GM12878 (cell line): ENCODE results near the gene PPP1R17. TPM values are rescaled to one million over a fixed set of nuclear protein-coding genes. Genes with fewer than 3 reads are reported as not detected.

Source experiments
- ATAC-seq: fragments of 200-7000 bp; cut with Tn5 transposase; 3 replicates; pipeline ENCODE4 v1.9.1; 2020; ENCODE audit warnings: mild to moderate bottlenecking, moderate library complexity
- BruUV-seq: library from RNA; stranded (reverse); fragments of 400-500 nt; replicated peaks from 2 replicates; lab custom pipeline; 2021; lab: Mats Ljungman, UMichigan
- CTCF ChIA-PET: fragments of 300-600 bp; sonication (Branson Sonifier 250); formaldehyde crosslinking; extraction: SDS; loops from one replicate; lab custom pipeline; 2021; ENCODE audit warnings: inconsistent platforms; lab: Yijun Ruan, JAX
- POLR2A ChIA-PET: fragments of 350-600 bp; formaldehyde crosslinking; extraction: SDS; loops from one replicate; lab custom pipeline; 2021; ENCODE audit warnings: inconsistent platforms; lab: Charles Lee
- RAD21 ChIA-PET: fragments of 300-600 bp; sonication (Branson Sonifier 250); formaldehyde crosslinking; loops from one replicate; lab custom pipeline; 2023; ENCODE audit warnings: antibody characterized with exemption; ENCODE audit not compliant: unreplicated experiment; lab: Charles Lee
- SMC1A ChIA-PET: fragments of 300-600 bp; sonication (Branson Sonifier 250); formaldehyde crosslinking; loops from one replicate; lab custom pipeline; 2023; ENCODE audit not compliant: unreplicated experiment, uncharacterized antibody; lab: Charles Lee
- DNase-seq: peaks from one replicate; pipeline ENCODE4 v3.0.0-alpha.2; 2011; ENCODE audit warnings: low read depth, low spot score
- FAIRE-seq: peaks from 3 replicates; lab custom pipeline; 2011; peaks lifted over from hg19 to GRCh38; lab: Jason Lieb, UNC
- H2AFZ ChIP-seq: 2 replicates; pipeline ENCODE4 v1.6.0; 2011; ENCODE audit warnings: low read depth, low read length, control low read depth; ENCODE audit not compliant: control insufficient read depth
- H3K27ac ChIP-seq: 2 replicates; pipeline ENCODE4 v1.5.1; 2011; ENCODE audit warnings: control low read depth; ENCODE audit not compliant: control insufficient read depth, insufficient read depth
- H3K27me3 ChIP-seq, 2 experiments: replicated peaks in 1 of 2; 2 replicates each; pipeline versions ENCODE4 v1.6.0 to v1.6.1; 2011; ENCODE audit warnings: low read length in 1 of 2; ENCODE audit not compliant: control insufficient read depth in 2 of 2, insufficient read depth in 2 of 2
- H3K36me3 ChIP-seq, 2 experiments: 2 replicates each; pipeline ENCODE4 v1.5.1; 2011; ENCODE audit warnings: low read length in 1 of 2; ENCODE audit not compliant: control insufficient read depth in 2 of 2, insufficient read depth in 2 of 2
- H3K4me1 ChIP-seq: 2 replicates; pipeline ENCODE4 v1.6.1; 2011; ENCODE audit warnings: mild to moderate bottlenecking, low read length, moderate library complexity, mixed read lengths; ENCODE audit not compliant: control insufficient read depth, insufficient read depth
- H3K4me2 ChIP-seq: 2 replicates; pipeline ENCODE4 v1.6.0; 2011; ENCODE audit warnings: control low read depth; ENCODE audit not compliant: control insufficient read depth, insufficient read depth
- H3K4me3 ChIP-seq: fragments of 200-600 bp; sonication (generic); 2 replicates; pipeline ENCODE4 v1.5.1; 2016
- H3K79me2 ChIP-seq: 2 replicates; pipeline ENCODE4 v1.6.0; 2011; ENCODE audit warnings: low read length; ENCODE audit not compliant: control insufficient read depth, insufficient read depth
- H3K9ac ChIP-seq: 2 replicates; pipeline ENCODE4 v1.8.0; 2011; ENCODE audit warnings: low read length, control low read depth, mixed read lengths; ENCODE audit not compliant: control insufficient read depth, insufficient read depth
- H3K9me3 ChIP-seq: replicated peaks from 3 replicates; pipeline ENCODE4 v1.5.1; 2011; ENCODE audit warnings: mild to moderate bottlenecking, low read length; ENCODE audit not compliant: control insufficient read depth, insufficient read depth
- H4K20me1 ChIP-seq: 2 replicates; pipeline ENCODE4 v1.6.0; 2011; ENCODE audit not compliant: control insufficient read depth, insufficient read depth
- BCLAF1 ChIP-seq: fragments of 450-650 bp; IDR thresholded peaks from 2 replicates; pipeline ENCODE4 v1.6.1; 2017; ENCODE audit warnings: antibody characterized with exemption, mild to moderate bottlenecking, moderate library complexity
- CHD2 ChIP-seq: IDR thresholded peaks from 2 replicates; pipeline ENCODE4 v1.6.1; 2011; ENCODE audit warnings: low read depth, low read length, improper control_type of control experiment, borderline replicate concordance
- CTCF ChIP-seq, 3 experiments: IDR thresholded peaks in 2 of 3; conservative IDR thresholded peaks in 1 of 3; 2 replicates each; pipeline ENCODE4 v1.5.1; 2011; ENCODE audit warnings: low read depth in 3 of 3, low read length in 3 of 3, mild to moderate bottlenecking in 3 of 3, control low read depth in 2 of 3, moderate library complexity in 2 of 3, inconsistent platforms in 1 of 3, mixed read lengths in 1 of 3; ENCODE audit not compliant: control insufficient read depth in 2 of 3, insufficient read depth in 1 of 3; ENCODE audit errors: extremely low read depth in 1 of 3
- ESRRA ChIP-seq: IDR thresholded peaks from 2 replicates; pipeline ENCODE4 v1.6.1; 2012; ENCODE audit warnings: mild to moderate bottlenecking, low read length, improper control_type of control experiment
- HSF1 ChIP-seq: fragments of 150-350 bp; IDR thresholded peaks from 2 replicates; pipeline ENCODE4 v1.6.1; 2014; ENCODE audit warnings: mild to moderate bottlenecking, low read depth, low read length
- MLLT1 ChIP-seq: fragments of 450-650 bp; IDR thresholded peaks from 2 replicates; pipeline ENCODE4 v1.6.1; 2016; ENCODE audit warnings: mild to moderate bottlenecking
- NR2C2 ChIP-seq: IDR thresholded peaks from 2 replicates; pipeline ENCODE4 v1.6.1; 2011; ENCODE audit warnings: borderline replicate concordance, low read depth; ENCODE audit not compliant: control insufficient read depth, insufficient read length
- POU2F2 ChIP-seq: IDR thresholded peaks from 3 replicates; pipeline ENCODE4 v1.6.1; 2011; ENCODE audit warnings: low read depth, mild to moderate bottlenecking, low read length, borderline replicate concordance
- SRF ChIP-seq, 2 experiments: IDR thresholded peaks; 2 replicates each; pipeline ENCODE4 v1.6.1; 2011; ENCODE audit warnings: low read depth in 2 of 2, low read length in 2 of 2, mild to moderate bottlenecking in 1 of 2, moderate library complexity in 1 of 2
- ZBTB4 ChIP-seq: fragments of 450-650 bp; formaldehyde crosslinking; IDR thresholded peaks from 2 replicates; pipeline ENCODE4 v1.4.0; 2022; ENCODE audit warnings: mild to moderate bottlenecking, moderate library complexity
- in situ Hi-C: fragments of 300-500 bp; cut with MboI; formaldehyde crosslinking; loops from 9 replicates; pipeline ENCODE4 v1.14.3; 2018; ENCODE audit warnings: mixed read lengths
- intact Hi-C: fragments of 100-400 bp; cut with micrococcal nuclease; formaldehyde crosslinking; loops from one replicate; pipeline ENCODE4 v1.14.2; 2022; ENCODE audit not compliant: unreplicated experiment
- polyA plus RNA-seq, 11 experiments: library from polyadenylated mRNA; depleted of rRNA in 4 of 11; unstranded in 6 of 11; stranded (reverse) in 5 of 11; fragments of >200 nt; fragmentation: Nextera tagmentation in 4 of 11; fragmentation: Illumina TruSeq in 1 of 11; extraction: Ambion mirVana in 4 of 11; extraction: Trizol in 1 of 11; gene quantifications; 1 replicate in 1 of 11; 2 replicates in 10 of 11; pipeline versions ENCODE4 v1.2.1 to v1.2.3, GENCODE V29; 2011 to 2016; ENCODE audit warnings: inconsistent platforms in 2 of 11, missing spikeins in 2 of 11, low read depth in 1 of 11
- total RNA-seq, 4 experiments: library from RNA; depleted of rRNA in 3 of 4; stranded (reverse); fragments of >200 nt in 3 of 4; fragmentation: Illumina TruSeq in 1 of 4; extraction: Trizol in 1 of 4; gene quantifications; 2 replicates each; pipeline versions ENCODE4 v1.2.1 to v1.2.3, GENCODE V29; 2013 to 2021

Gene PPP1R17
- total and polyA plus RNA-seq, 10 of the 15 experiments (the other 5 are each of a cell fraction or from before 2014, with no cell fraction given), result 0.05 to 0.28 (median 0.19) TPM; not detected in 7

GRCh38 chr7:31744294-31744874, 57.4 kb downstream of the PPP1R17 start (continued):
- TF ChIP-seq ZBTB4 (CRISPR knock-in tag) (no peak), POU2F2 (no peak), CHD2 (no peak), SRF (IDR thresholded peaks at IDR 0.05; ENCODE audit: low read depth in 2 of 2, low read length in 2 of 2) (no peak), NR2C2 (no peak), CTCF (IDR thresholded peaks at IDR 0.05 in 2 of 3, conservative IDR thresholded peaks at IDR 0.05 in 1 of 3; ENCODE audit: control insufficient read depth in 2 of 3, extremely low read depth in 1 of 3, insufficient read depth in 1 of 3, low read depth in 3 of 3, low read length in 3 of 3) (peak; percentile 76 to 88 (median 83))

GRCh38 chr7:31747553-31747952, 60.5 kb downstream of the PPP1R17 start:
- Histone ChIP-seq H4K20me1 (no peaks in the 10 kb centered on the region), H3K9ac (no peak overlapping the region), H3K4me3 (no peak overlapping the region), H3K4me2 (no peak overlapping the region), H3K79me2 (no peaks in the 10 kb centered on the region), H3K27me3 (no peaks in the 10 kb centered on the region), H3K9me3 (no peaks in the 10 kb centered on the region), H3K36me3 (no peaks in the 10 kb centered on the region), H2AFZ (no peak overlapping the region), H3K4me1 (no peaks in the 10 kb centered on the region), H3K27ac (no peak overlapping the region)
- BruUV-seq, result no TSS peak
- ChIA-PET CTCF (no interaction called here), SMC1A (no interaction called here), RAD21 (no interaction called here), POLR2A (no interaction called here)
- intact Hi-C loops, result loop anchor here (5.0 kb wide), 1 partner anchor 315 kb away; no protein-coding TSS in a partner anchor
- no peak for ATAC-seq
- in situ Hi-C loops, result loop anchor here (10.0 kb wide), 1 partner anchor 737 kb away; no protein-coding TSS in a partner anchor
- DNase-seq, result no peak
- FAIRE-seq, result no peak
- TF ChIP-seq HSF1 (no peak), ESRRA (no peak), BCLAF1 (no peak), MLLT1 (no peak)
